Measurements from ENCODE around the gene ARID2.

Gene ARID2

GRCh38 chr12:45872446-45872845, 142.9 kb downstream of the ARID2 start:
- DNase-seq (ENCODE audit: low spot score), result no peak

GRCh38 chr12:45877069-45877468, 147.6 kb downstream of the ARID2 start:
- no peak for DNase-seq (ENCODE audit: low spot score)

DNA sequence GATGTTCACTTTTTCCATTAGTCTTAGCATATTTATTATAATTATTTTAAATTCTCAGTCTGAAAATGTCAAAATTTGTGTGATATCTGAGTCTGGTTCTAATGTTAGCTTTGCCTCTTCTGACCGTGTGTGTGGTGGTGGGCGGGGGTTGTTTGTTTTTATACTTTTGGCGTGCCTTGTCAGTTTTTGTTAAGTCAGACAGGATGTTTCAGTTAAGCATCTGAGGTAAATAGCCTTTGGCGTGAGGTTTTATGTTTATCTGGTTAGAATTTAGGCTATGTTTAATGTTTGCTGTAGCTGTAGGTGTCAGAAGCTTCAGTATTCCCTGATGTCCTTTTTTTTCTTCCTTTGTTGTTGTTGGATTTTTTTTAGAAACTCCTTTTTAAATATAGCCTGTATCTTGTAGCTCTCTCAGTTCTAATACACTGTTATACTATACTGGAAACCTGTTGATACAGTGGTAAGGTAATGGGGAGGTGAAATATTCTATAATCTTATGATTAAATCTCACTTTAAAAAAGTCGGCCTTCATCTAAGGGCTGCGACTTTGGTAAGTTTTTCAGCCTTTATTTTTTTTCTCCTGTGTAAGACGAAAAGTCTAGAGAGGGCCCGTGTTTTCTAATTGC, 149.2 kb downstream of the ARID2 start:
- DNase-seq (ENCODE audit: low spot score), result no peak

DNA sequence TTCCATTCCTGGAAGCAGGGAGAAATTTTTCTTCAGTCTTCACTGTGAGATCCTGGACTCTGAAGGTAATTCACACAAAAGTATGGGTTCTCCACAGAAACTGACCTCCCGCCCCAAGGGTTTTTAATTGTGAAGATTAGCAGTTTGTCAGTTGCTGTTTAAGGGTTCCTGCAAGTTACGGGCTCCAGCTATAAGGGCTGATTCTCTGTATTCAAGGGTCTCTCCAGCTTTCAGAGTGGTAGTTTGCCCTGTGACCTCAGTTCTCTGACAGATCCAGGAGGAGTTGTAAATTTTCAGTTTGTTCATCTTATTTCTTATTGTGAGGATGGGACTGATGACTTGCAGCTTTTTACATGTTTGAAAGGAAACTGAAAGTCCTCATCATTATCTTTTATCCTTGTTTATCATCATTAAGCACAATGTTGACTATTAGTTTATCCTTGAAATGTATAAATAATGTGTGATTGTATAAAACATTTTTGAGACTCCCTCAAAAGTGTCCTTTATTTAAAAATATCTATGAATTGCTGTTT, 149.9 kb downstream of the ARID2 start:
- DNase-seq (ENCODE audit: low spot score), result no peak

DNA sequence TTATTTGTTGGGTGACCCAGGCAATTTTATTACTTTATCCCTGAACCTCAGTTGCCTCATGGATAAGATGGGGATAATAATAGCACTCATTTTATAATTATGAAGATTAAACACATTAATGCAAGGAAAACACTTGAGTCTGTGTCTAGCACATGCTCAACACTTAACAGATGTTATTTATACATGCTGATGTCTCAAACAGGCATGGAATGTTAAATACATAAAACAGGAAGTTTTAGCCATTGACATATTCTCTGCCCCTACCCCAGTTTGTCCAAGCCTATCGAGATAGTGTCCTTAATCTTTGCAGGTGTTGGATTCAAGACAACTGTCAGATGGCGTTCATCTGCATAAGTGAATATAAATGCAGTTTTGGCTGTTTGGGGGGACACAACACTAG, 151.0 kb downstream of the ARID2 start:
- DNase-seq (ENCODE audit: low spot score), result no peak

DNA sequence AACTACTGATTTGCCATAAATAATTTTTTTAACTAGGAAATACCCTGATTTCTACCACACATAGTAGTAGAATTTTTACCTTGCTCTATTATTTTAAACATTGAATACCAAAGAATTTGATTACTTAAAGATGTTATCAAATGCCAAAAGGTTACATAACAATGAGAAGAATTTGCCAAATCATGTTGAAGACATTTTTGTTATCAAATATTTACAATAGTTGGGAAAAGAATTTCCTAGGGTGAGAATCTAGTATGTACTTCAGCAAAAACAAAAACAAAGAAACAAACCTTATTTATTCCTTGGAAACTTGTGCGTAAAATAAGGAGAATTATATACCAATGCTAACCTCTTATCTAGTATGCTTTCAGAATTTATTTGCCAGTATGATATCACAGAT, 153.7 kb downstream of the ARID2 start:
- no peak for DNase-seq (ENCODE audit: low spot score)

DNA sequence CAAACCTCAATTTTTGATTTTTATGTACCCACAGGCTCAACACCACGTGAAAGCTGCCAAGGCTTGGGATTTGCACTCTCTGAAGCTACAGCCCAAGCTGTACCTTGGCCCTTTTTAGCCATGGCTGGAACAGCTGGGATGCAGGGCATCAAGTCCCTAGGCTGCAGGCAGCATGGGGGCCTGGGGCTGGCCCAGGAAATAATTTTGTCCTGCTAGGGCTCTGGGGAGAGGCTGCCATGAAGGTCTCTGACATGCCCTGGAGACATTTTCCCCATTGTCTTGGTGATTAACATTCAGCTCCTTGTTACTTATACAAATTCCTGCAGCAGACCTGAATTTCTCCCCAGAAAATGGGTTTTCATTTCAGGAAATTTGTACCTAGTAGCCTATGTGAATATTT, 157.2 kb downstream of the ARID2 start:
- no peak for DNase-seq (ENCODE audit: low spot score)

DNA sequence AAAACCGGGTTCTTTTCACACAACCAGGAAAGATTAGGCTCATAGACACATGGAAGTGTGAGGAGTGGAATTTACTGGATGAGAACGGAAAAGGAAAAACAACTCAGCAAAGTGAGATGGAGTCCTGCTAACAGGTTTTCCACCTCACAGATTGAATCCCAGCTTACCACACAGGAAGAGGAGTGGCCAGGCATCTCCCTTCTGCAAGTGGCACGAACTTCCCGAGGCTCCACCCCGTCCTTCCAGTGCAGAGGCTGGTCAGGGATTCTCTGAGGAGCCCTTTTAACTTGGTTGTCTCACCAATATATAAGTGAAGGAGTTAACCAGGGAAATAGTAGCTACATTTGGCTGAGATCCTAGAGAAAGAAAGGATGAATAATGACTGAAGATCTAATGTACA, 158.0 kb downstream of the ARID2 start:
- DNase-seq (ENCODE audit: low spot score), result no peak

- no peak for DNase-seq (ENCODE audit: low spot score)
These were observed 160.8 kb downstream of the ARID2 start for GRCh38 chr12:45890276-45890675.

GRCh38 chr12:45893240-45893639, 163.7 kb downstream of the ARID2 start:
- no peak for DNase-seq (ENCODE audit: low spot score)

DNA sequence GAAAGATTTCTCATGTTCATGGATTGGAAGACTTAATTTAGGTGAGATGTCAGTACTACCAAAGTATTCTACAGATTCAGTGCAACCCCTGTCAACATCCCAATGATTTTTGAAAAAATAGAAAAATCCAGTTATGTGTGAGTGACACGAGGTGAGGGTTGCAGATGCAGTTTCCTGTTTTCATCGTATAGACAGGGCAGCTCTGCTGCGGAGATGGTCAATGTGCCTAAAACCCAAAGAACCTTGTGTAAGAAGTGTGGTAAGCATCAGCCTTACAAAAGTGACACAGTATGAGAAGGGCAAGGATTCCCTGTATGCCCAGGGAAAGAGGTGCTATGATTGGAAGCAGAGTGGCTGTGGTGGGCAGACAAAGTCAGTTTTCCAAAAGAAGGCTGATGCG, 166.5 kb downstream of the ARID2 start:
- no peak for DNase-seq (ENCODE audit: low spot score)

- DNase-seq (ENCODE audit: low spot score), result no peak
These were observed 168.6 kb downstream of the ARID2 start for GRCh38 chr12:45898094-45898493.

GRCh38 chr12:45907955-45908354, 178.4 kb downstream of the ARID2 start:
- no peak for DNase-seq (ENCODE audit: low spot score)

- no peak for DNase-seq (ENCODE audit: low spot score)
These were observed 179.7 kb downstream of the ARID2 start for GRCh38 chr12:45909041-45909713.

DNA sequence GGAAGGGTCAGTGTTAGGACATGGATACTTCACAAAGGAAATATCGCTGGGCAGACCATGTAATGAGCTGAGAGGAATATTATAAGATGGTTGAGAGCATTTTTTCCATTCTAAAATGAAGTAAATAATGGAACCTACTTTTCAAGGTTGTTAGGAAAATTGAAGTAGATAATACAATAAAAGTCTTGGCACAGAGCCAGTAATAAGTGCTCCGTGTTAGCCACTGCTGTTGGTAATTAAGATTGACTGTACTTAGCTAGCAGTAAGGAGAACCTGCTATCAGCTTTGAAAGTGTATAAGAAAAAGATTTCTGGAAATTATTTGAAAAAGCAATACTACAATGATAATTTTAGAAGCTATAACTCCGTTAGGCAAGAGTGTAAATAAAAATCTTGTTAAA, 183.3 kb downstream of the ARID2 start:
- DNase-seq (ENCODE audit: low spot score), result no peak

- DNase-seq (ENCODE audit: low spot score), result no peak
These were observed 184.1 kb downstream of the ARID2 start for GRCh38 chr12:45913631-45914030.

- peak; percentile 81 for DNase-seq (ENCODE audit: low spot score)
These were observed 184.6 kb downstream of the ARID2 start for GRCh38 chr12:45914090-45914489.

GRCh38 chr12:45915405-45915804, 185.9 kb downstream of the ARID2 start:
- DNase-seq (ENCODE audit: low spot score), result no peak

DNA sequence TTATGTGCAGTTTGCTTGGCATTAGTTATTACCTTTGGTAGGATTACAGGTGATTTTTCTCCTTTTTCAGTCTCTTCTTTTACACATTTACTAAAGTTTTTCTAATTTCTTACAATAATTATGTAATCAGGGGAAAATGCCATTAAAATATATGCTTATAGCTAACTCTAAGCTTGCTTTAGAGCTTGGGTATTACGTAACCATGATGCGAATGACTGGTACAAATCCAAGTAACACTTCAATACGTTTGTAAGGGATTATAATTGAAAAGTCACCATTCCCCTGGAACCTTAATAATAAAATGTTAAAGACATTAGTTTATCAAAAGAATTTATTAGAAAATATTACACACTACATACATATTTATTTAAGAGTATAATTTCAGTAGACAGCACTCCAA, 189.3 kb downstream of the ARID2 start:
- DNase-seq (ENCODE audit: low spot score), result no peak

GRCh38 chr12:45928309-45928708, 198.8 kb downstream of the ARID2 start:
- DNase-seq (ENCODE audit: low spot score), result no peak

- DNase-seq (ENCODE audit: low spot score), result no peak
These were observed 200.9 kb downstream of the ARID2 start for GRCh38 chr12:45930369-45930768.

GRCh38 chr12:45933504-45933903, 204.0 kb downstream of the ARID2 start:
- DNase-seq (ENCODE audit: low spot score), result no peak

DNA sequence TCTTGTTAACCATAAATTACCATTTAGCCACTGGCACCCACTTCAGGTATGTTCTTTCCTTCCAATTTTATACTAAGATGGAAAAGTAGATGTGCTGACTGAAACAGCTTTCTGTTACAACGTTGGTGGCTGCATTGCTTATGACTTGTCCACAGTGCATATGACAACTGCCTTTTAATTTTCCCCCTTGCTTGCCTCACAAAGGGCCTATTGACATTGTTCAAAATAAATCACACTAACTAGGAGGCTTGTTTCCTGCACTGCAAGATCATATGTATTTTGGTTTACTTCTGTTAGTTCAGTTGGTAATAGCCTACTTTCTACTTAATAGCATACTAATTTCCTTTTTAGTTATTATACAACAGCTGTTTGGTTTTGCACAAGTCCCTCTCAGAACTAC, 205.4 kb downstream of the ARID2 start:
- DNase-seq (ENCODE audit: low spot score), result no peak

- no peak for DNase-seq (ENCODE audit: low spot score)
These were observed 209.1 kb downstream of the ARID2 start for GRCh38 chr12:45938566-45938965.
